Trophoblast cell (in vitro differentiated cells and primary cell): Measurements from ENCODE around the gene SMARCB1.

Source experiments
- DNase-seq, 2 donors: peaks; one replicate each; pipeline ENCODE4 v3.0.0-alpha.2; 2016
- H2AFZ ChIP-seq: 2 replicates; pipeline ENCODE4 v1.6.1; 2013; ENCODE audit warnings: low read length, moderate library complexity, mild to moderate bottlenecking; ENCODE audit not compliant: insufficient read depth, poor library complexity
- H2AK5ac ChIP-seq: 2 replicates; pipeline ENCODE4 v1.6.1; 2013; ENCODE audit warnings: mild to moderate bottlenecking, low read length
- H2BK120ac ChIP-seq: 2 replicates; pipeline ENCODE4 v1.6.1; 2013; ENCODE audit warnings: low read length, mild to moderate bottlenecking, moderate library complexity; ENCODE audit not compliant: insufficient read depth, poor library complexity
- H2BK12ac ChIP-seq: 2 replicates; pipeline ENCODE4 v1.6.1; 2013; ENCODE audit warnings: mild to moderate bottlenecking, low read length, moderate library complexity
- H2BK5ac ChIP-seq: 2 replicates; pipeline ENCODE4 v1.6.1; 2013; ENCODE audit warnings: low read length, low read depth, moderate library complexity, mild to moderate bottlenecking; ENCODE audit not compliant: poor library complexity
- H3K14ac ChIP-seq: 2 replicates; pipeline ENCODE4 v1.6.1; 2013; ENCODE audit warnings: mild to moderate bottlenecking, low read length
- H3K18ac ChIP-seq: 2 replicates; pipeline ENCODE4 v1.6.1; 2013; ENCODE audit warnings: mild to moderate bottlenecking, low read length
- H3K23ac ChIP-seq: 2 replicates; pipeline ENCODE4 v1.6.1; 2013; ENCODE audit warnings: low read length
- H3K27ac ChIP-seq: 2 replicates; pipeline ENCODE4 v1.5.1; 2013; ENCODE audit warnings: low read depth, mild to moderate bottlenecking, inconsistent platforms, low read length, moderate library complexity
- H3K27me3 ChIP-seq: 2 replicates; pipeline ENCODE4 v1.6.1; 2013; ENCODE audit warnings: inconsistent platforms, mild to moderate bottlenecking, low read length, moderate library complexity; ENCODE audit not compliant: insufficient read depth
- H3K36me3 ChIP-seq, 2 experiments: 1 replicate in 1 of 2; 2 replicates in 1 of 2; pipeline ENCODE4 v1.6.1; 2013; ENCODE audit warnings: low read length in 2 of 2, mild to moderate bottlenecking in 2 of 2, moderate library complexity in 1 of 2; ENCODE audit not compliant: insufficient read depth in 2 of 2, control insufficient read depth in 1 of 2
- H3K4ac ChIP-seq: 2 replicates; pipeline ENCODE4 v1.6.1; 2013; ENCODE audit warnings: low read depth, mild to moderate bottlenecking, low read length, moderate library complexity
- H3K4me1 ChIP-seq, 2 experiments: 1 replicate in 1 of 2; 2 replicates in 1 of 2; pipeline ENCODE4 v1.6.1; 2013; ENCODE audit warnings: low read length in 2 of 2, mild to moderate bottlenecking in 2 of 2, moderate library complexity in 1 of 2; ENCODE audit not compliant: insufficient read depth in 2 of 2, control insufficient read depth in 1 of 2
- H3K4me2 ChIP-seq: 2 replicates; pipeline ENCODE4 v1.6.1; 2013; ENCODE audit warnings: inconsistent platforms, mild to moderate bottlenecking, low read length, moderate library complexity
- H3K4me3 ChIP-seq: 2 replicates; pipeline ENCODE4 v1.5.1; 2013; ENCODE audit warnings: mild to moderate bottlenecking, low read depth, low read length, inconsistent platforms
- H3K79me1 ChIP-seq: one replicate; pipeline ENCODE4 v1.6.1; 2013; ENCODE audit warnings: low read length
- H3K79me2 ChIP-seq: 2 replicates; pipeline ENCODE4 v1.6.1; 2013; ENCODE audit warnings: low read length, mild to moderate bottlenecking; ENCODE audit not compliant: control insufficient read depth, insufficient read depth, poor library complexity
- H3K9ac ChIP-seq: 2 replicates; pipeline ENCODE4 v1.6.1; 2013; ENCODE audit warnings: mild to moderate bottlenecking, low read length
- H3K9me3 ChIP-seq: 2 replicates; pipeline ENCODE4 v1.6.1; 2013; ENCODE audit warnings: low read depth, mild to moderate bottlenecking, control low read depth, inconsistent platforms, low read length; ENCODE audit not compliant: insufficient read depth
- H4K12ac ChIP-seq: 2 replicates; pipeline ENCODE4 v1.6.1; 2013; ENCODE audit warnings: low read depth, mild to moderate bottlenecking, low read length, moderate library complexity
- H4K8ac ChIP-seq: 2 replicates; pipeline ENCODE4 v1.6.1; 2013; ENCODE audit warnings: low read depth, mild to moderate bottlenecking, low read length, moderate library complexity
- H4K91ac ChIP-seq: one replicate; pipeline ENCODE4 v1.6.1; 2013; ENCODE audit warnings: low read depth, mild to moderate bottlenecking, low read length, moderate library complexity
- WGBS: extraction: QIAGEN DNeasy Blood & Tissue Kit; methylation state at CpG from one replicate; pipeline ENCODE4 v1.1.7; 2013; ENCODE audit warnings: missing lambda C conversion rate; ENCODE audit not compliant: insufficient read length, insufficient coverage; ENCODE audit errors: extremely low coverage; 5-methylcytosine and 5-hydroxymethylcytosine counted together

SMARCB1 gene

GRCh38 chr22:23803001-23803819 is 16.4 kb downstream of the SMARCB1 start:
- Histone ChIP-seq H4K8ac (no peak overlapping the region), H3K27me3 (no peaks in the 10 kb centered on the region), H2AK5ac (no peak overlapping the region), H3K4me2 (no peak overlapping the region), H3K79me2 (no peaks in the 10 kb centered on the region), H3K23ac (no peak overlapping the region), H4K12ac (no peak overlapping the region), H3K27ac (no peak overlapping the region), H3K4ac (no peak overlapping the region), H3K18ac (no peak overlapping the region), H3K9me3 (peaks cover 1% of the 10 kb centered on the region), H3K36me3 (peaks cover 56 to 73% of the 10 kb centered on the region in 2 experiments), H3K4me1 (no peaks in the 10 kb centered on the region), H2BK120ac (no peak overlapping the region), H2BK5ac (no peak overlapping the region), H3K4me3 (no peak overlapping the region), H3K79me1 (no peaks in the 10 kb centered on the region), H4K91ac (no peak overlapping the region), H2AFZ (no peak overlapping the region), H3K14ac (no peak overlapping the region), H3K9ac (no peak overlapping the region), H2BK12ac (no peak overlapping the region)
- no CpG with 5 or more reads among the region's 21 CpGs for WGBS
- DNase-seq: no peak

- H2AK5ac ChIP-seq: no peak overlapping the region
- no peak for DNase-seq
- H2AFZ ChIP-seq: no peak overlapping the region
- H3K18ac ChIP-seq: no peak overlapping the region
- no peak overlapping the region for H3K4me3 ChIP-seq
- H3K4me1 ChIP-seq: no peaks in the 10 kb centered on the region
- H3K27ac ChIP-seq: no peak overlapping the region
- no peak overlapping the region for H2BK5ac ChIP-seq
- no peak overlapping the region for H4K91ac ChIP-seq
- H3K9me3 ChIP-seq: peaks cover 1% of the 10 kb centered on the region
- H3K9ac ChIP-seq: no peak overlapping the region
- H3K23ac ChIP-seq: no peak overlapping the region
- no peaks in the 10 kb centered on the region for H3K79me2 ChIP-seq
- peaks cover 56 to 68% of the 10 kb centered on the region in 2 experiments for H3K36me3 ChIP-seq
- no peak overlapping the region for H4K8ac ChIP-seq
- WGBS: no CpG with 5 or more reads among the region's 12 CpGs
- no peak overlapping the region for H3K4ac ChIP-seq
- no peak overlapping the region for H2BK120ac ChIP-seq
- no peak overlapping the region for H3K4me2 ChIP-seq
- no peak overlapping the region for H4K12ac ChIP-seq
- H3K14ac ChIP-seq: no peak overlapping the region
- H3K79me1 ChIP-seq: no peaks in the 10 kb centered on the region
- H3K27me3 ChIP-seq: no peaks in the 10 kb centered on the region
- H2BK12ac ChIP-seq: no peak overlapping the region
Observed at GRCh38 chr22:23804781-23805291, 18.1 kb downstream of the SMARCB1 start.

DNA sequence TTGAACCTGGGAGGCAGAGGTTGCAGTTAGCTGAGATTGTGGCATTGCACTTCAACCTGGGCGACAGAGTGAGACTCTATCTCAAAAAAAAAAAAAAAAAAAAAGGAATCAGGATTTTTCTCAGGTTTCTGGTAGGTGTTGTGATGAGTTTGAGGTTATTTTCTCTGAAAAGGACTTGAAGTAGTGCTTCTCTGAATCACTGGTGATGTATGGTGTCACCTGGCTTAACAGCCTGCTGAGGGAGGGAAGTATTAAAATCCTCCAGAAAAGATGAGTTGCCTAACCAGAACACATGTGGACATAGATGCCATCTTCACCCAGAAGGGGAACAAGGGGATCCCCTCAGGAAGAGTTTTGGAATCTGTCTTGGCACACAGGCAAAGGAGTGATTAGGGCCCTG is 20.1 kb downstream of the SMARCB1 start:
- Histone ChIP-seq H3K14ac (no peak overlapping the region), H3K4me3 (no peak overlapping the region), H4K91ac (no peak overlapping the region), H3K18ac (no peak overlapping the region), H3K79me1 (no peaks in the 10 kb centered on the region), H3K36me3 (peaks cover 44 to 50% of the 10 kb centered on the region in 2 experiments), H3K23ac (no peak overlapping the region), H2AK5ac (no peak overlapping the region), H3K4ac (no peak overlapping the region), H2BK120ac (no peak overlapping the region), H3K79me2 (no peaks in the 10 kb centered on the region), H3K9me3 (no peaks in the 10 kb centered on the region), H3K4me1 (no peaks in the 10 kb centered on the region), H3K27ac (no peak overlapping the region), H3K9ac (no peak overlapping the region), H2BK5ac (no peak overlapping the region), H3K4me2 (no peak overlapping the region), H4K8ac (no peak overlapping the region), H2BK12ac (no peak overlapping the region), H4K12ac (no peak overlapping the region), H2AFZ (no peak overlapping the region), H3K27me3 (no peaks in the 10 kb centered on the region)
- no CpG with 5 or more reads among the region's 1 CpG for WGBS
- DNase-seq: no peak

GRCh38 chr22:23812378-23812777 is 25.6 kb downstream of the SMARCB1 start:
- Histone ChIP-seq H2AFZ (no peak overlapping the region), H4K8ac (no peak overlapping the region), H3K4me3 (no peak overlapping the region), H3K18ac (no peak overlapping the region), H3K4me1 (peaks cover 5 to 7% of the 10 kb centered on the region in 2 experiments), H2AK5ac (no peak overlapping the region), H2BK5ac (no peak overlapping the region), H3K79me2 (no peaks in the 10 kb centered on the region), H3K27me3 (no peaks in the 10 kb centered on the region), H2BK12ac (no peak overlapping the region), H3K4me2 (no peak overlapping the region), H3K4ac (no peak overlapping the region), H3K27ac (no peak overlapping the region), H3K23ac (no peak overlapping the region), H4K91ac (no peak overlapping the region), H3K79me1 (no peaks in the 10 kb centered on the region), H3K9ac (no peak overlapping the region), H3K9me3 (no peaks in the 10 kb centered on the region), H3K36me3 (peaks cover 24 to 25% of the 10 kb centered on the region in 2 experiments), H4K12ac (no peak overlapping the region), H3K14ac (no peak overlapping the region), H2BK120ac (no peak overlapping the region)
- no CpG with 5 or more reads among the region's 4 CpGs for WGBS
- DNase-seq: no peak
